K562 (cell line): Measurements from ENCODE around the gene ATP13A2. TPM values are rescaled to one million over a fixed set of nuclear protein-coding genes. Genes with fewer than 3 reads are reported as not detected.

Experiments used
- ASH1L ChIP-seq: fragments of 450-650 bp; IDR thresholded peaks from 2 replicates; pipeline ENCODE4 v1.6.1; 2018; ENCODE audit warnings: borderline replicate concordance, mild to moderate bottlenecking, low read depth; ENCODE audit not compliant: partially characterized antibody
- CREB1 ChIP-seq, 2 experiments: sonication (generic) in 1 of 2; formaldehyde crosslinking in 1 of 2; IDR thresholded peaks; 2 replicates each; pipeline versions ENCODE4 v1.6.1 to v1.8.0; 2012 to 2022; ENCODE audit warnings: inconsistent platforms in 1 of 2, mild to moderate bottlenecking in 1 of 2, missing genetic modification reagents in 1 of 2, moderate library complexity in 1 of 2
- GABPB1 ChIP-seq: sonication (generic); formaldehyde crosslinking; IDR thresholded peaks from 2 replicates; pipeline ENCODE4 v1.8.0; 2022; ENCODE audit warnings: mild to moderate bottlenecking, missing genetic modification reagents
- HNRNPL ChIP-seq: fragments of 200-400 bp; formaldehyde crosslinking; IDR thresholded peaks from 2 replicates; pipeline ENCODE4 v1.6.1; 2017; ENCODE audit warnings: low read depth, mild to moderate bottlenecking, low read length
- L3MBTL2 ChIP-seq: fragments of 450-650 bp; IDR thresholded peaks from 2 replicates; pipeline ENCODE4 v1.6.1; 2016; ENCODE audit warnings: mild to moderate bottlenecking, moderate library complexity
- POLR2AphosphoS5 ChIP-seq: IDR thresholded peaks from 2 replicates; pipeline ENCODE4 v1.6.1; 2011; ENCODE audit warnings: mild to moderate bottlenecking, low read depth, low read length, moderate library complexity; ENCODE audit not compliant: control insufficient read depth, insufficient read depth
- PPARD ChIP-seq: fragments of 250-450 bp; sonication (Bioruptor Pico); IDR thresholded peaks from 2 replicates; pipeline ENCODE4 v1.8.0; 2022; ENCODE audit warnings: inconsistent platforms, mild to moderate bottlenecking, moderate library complexity
- PRDM10 ChIP-seq: fragments of 450-650 bp; IDR thresholded peaks from 2 replicates; pipeline ENCODE4 v1.6.1; 2018; ENCODE audit not compliant: partially characterized antibody
- TAF15 ChIP-seq: fragments of 200-400 bp; formaldehyde crosslinking; IDR thresholded peaks from 2 replicates; pipeline ENCODE4 v1.6.1; 2017; ENCODE audit warnings: mild to moderate bottlenecking, low read depth, low read length, moderate library complexity
- ZBTB2 ChIP-seq: fragments of 450-650 bp; IDR thresholded peaks from 2 replicates; pipeline ENCODE4 v1.6.1; 2016; ENCODE audit warnings: antibody characterized with exemption
- ZBTB40 ChIP-seq, 2 experiments: fragments of 450-650 bp in 1 of 2; sonication (generic) in 1 of 2; formaldehyde crosslinking in 1 of 2; IDR thresholded peaks; 2 replicates each; pipeline versions ENCODE4 v1.7.1 to v1.9.0; 2016 to 2022; ENCODE audit warnings: inconsistent platforms in 1 of 2, mild to moderate bottlenecking in 1 of 2, missing genetic modification reagents in 1 of 2
- ZNF57 ChIP-seq: fragments of 450-650 bp; formaldehyde crosslinking; IDR thresholded peaks from 2 replicates; pipeline ENCODE4 v1.4.0; 2020; ENCODE audit warnings: mild to moderate bottlenecking, moderate library complexity
- polyA plus RNA-seq, 8 experiments: library from polyadenylated mRNA; depleted of rRNA in 4 of 8; stranded (reverse) in 5 of 8; unstranded in 3 of 8; fragments of >200 nt; fragmentation: Nextera tagmentation in 2 of 8; fragmentation: Illumina TruSeq in 1 of 8; extraction: Ambion mirVana in 2 of 8; extraction: Trizol in 1 of 8; gene quantifications; 2 replicates each; pipeline versions ENCODE4 v1.2.1 to v1.2.3, GENCODE V29; 2011 to 2014; ENCODE audit warnings: inconsistent platforms in 1 of 8, missing spikeins in 1 of 8
- total RNA-seq, 7 experiments: library from RNA; depleted of rRNA in 6 of 7; stranded (reverse); fragments of >200 nt in 6 of 7; fragmentation: Illumina TruSeq in 2 of 7; extraction: Trizol in 2 of 7; gene quantifications; 2 replicates each; pipeline versions ENCODE4 v1.2.1 to v1.2.3, GENCODE V29; 2011 to 2021; ENCODE audit warnings: low replicate concordance in 1 of 7

ATP13A2 gene
- total and polyA plus RNA-seq, 9 of the 15 experiments (the other 6 are each of a cell fraction or from before 2014, with no cell fraction given) = 0.36 to 56.3 (median 16.3) TPM

GRCh38 chr1:17053685-17054410 is 42.1 kb upstream of the ATP13A2 start, which contains the start of gene SDHB (continued):
- 0 out of 2 replicates have a peak, but pooled peaks have one; percentile 18 for TF ChIP-seq L3MBTL2
- no peak for TF ChIP-seq PPARD (CRISPR knock-in tag)
- peak; percentile 83; the same call in 1 of the 2 replicates for TF ChIP-seq POLR2AphosphoS5
- TF ChIP-seq ASH1L = no peak
- TF ChIP-seq GABPB1 (CRISPR knock-in tag) = peak; percentile 94
- no peak for TF ChIP-seq ZNF57 (CRISPR knock-in tag)
- no peak for TF ChIP-seq HNRNPL
- TF ChIP-seq PRDM10 = peak; percentile 81
- peak; percentile 90 for TF ChIP-seq ZBTB2
- no peak for TF ChIP-seq TAF15
- peak; percentile 85 for TF ChIP-seq ZBTB40 (IDR thresholded peaks at IDR 0.05)
- no peak for TF ChIP-seq ZBTB40 (CRISPR knock-in tag; IDR thresholded peaks at IDR 0.05)
- peak; percentile 80 for TF ChIP-seq CREB1 (IDR thresholded peaks at IDR 0.05)
- TF ChIP-seq CREB1 (CRISPR knock-in tag; IDR thresholded peaks at IDR 0.05) = peak; percentile 92
